Astrocyte (in vitro differentiated cells and primary cell): Measurements from ENCODE around the gene LDLRAD4.

ENCODE experiments used
- EZH2 ChIP-seq: IDR thresholded peaks from 2 replicates; pipeline ENCODE4 v1.6.1; 2012; ENCODE audit warnings: mild to moderate bottlenecking, low read length, inconsistent platforms; ENCODE audit not compliant: insufficient read depth
- TF ChIP-seq, protein P1 (sequence below): IDR thresholded peaks from 2 replicates; pipeline ENCODE4 v1.5.1; 2011; ENCODE audit warnings: low read depth, mild to moderate bottlenecking, inconsistent platforms, low read length, moderate library complexity; ENCODE audit not compliant: insufficient read depth

- no peak for TF ChIP-seq EZH2
- TF ChIP-seq, protein P1, sequence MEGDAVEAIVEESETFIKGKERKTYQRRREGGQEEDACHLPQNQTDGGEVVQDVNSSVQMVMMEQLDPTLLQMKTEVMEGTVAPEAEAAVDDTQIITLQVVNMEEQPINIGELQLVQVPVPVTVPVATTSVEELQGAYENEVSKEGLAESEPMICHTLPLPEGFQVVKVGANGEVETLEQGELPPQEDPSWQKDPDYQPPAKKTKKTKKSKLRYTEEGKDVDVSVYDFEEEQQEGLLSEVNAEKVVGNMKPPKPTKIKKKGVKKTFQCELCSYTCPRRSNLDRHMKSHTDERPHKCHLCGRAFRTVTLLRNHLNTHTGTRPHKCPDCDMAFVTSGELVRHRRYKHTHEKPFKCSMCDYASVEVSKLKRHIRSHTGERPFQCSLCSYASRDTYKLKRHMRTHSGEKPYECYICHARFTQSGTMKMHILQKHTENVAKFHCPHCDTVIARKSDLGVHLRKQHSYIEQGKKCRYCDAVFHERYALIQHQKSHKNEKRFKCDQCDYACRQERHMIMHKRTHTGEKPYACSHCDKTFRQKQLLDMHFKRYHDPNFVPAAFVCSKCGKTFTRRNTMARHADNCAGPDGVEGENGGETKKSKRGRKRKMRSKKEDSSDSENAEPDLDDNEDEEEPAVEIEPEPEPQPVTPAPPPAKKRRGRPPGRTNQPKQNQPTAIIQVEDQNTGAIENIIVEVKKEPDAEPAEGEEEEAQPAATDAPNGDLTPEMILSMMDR: no peak
Measured at GRCh38 chr18:13372531-13372951, 154.0 kb downstream of the LDLRAD4 start.
